Measurements from ENCODE around the gene ZNF354C.

The ZNF354C gene

DNA sequence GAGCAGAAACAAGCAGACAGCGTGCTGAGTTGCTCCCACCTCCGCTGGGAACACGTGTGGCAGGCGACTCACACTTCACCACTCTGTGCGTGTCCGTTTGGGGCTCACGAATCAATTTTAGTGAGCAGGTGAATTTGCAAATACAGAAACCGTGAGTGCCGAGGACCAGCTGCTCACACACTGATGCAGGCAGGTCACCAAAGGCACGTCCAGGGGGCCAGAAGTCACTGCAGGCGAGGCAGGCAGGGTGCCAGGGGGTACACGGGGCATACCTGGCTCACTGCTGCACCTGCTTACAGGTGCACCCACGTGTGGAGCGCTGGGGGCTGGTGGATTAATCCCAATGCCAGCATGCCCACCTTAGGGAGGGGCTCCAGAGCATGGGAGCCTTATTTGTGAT, 68.8 kb downstream of the ZNF354C start:
- FAIRE-seq, result no peak

GRCh38 chr5:179129607-179130071, 69.5 kb downstream of the ZNF354C start:
- FAIRE-seq, result no peak

- no peak for FAIRE-seq
Observed at GRCh38 chr5:179130101-179130681, 70.0 kb downstream of the ZNF354C start.

DNA sequence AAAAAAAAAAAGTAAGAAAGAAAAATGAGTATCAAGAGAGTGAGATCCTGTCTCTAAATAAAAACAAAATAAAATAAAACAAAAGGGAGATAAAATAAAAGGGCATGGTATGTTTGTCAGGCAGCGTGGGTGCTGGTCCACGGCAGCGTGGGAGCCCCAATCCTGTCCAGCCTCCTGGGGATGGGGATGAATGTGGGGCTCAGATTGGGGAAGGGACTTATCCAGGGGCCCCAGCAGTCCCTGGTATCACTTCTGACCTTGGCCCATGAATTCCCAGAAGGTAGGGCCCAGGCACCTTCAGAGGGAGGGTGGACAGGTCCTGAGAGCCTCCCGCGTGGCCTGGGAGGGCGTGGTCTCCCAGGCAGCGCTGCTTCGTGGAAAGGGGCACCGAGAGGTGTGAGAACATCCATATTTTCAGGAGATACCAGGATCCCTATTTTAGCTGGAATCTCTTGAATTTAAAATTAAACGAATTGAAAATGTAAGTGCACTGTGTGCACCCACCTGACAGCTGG, 71.2 kb downstream of the ZNF354C start:
- FAIRE-seq, result no peak

DNA sequence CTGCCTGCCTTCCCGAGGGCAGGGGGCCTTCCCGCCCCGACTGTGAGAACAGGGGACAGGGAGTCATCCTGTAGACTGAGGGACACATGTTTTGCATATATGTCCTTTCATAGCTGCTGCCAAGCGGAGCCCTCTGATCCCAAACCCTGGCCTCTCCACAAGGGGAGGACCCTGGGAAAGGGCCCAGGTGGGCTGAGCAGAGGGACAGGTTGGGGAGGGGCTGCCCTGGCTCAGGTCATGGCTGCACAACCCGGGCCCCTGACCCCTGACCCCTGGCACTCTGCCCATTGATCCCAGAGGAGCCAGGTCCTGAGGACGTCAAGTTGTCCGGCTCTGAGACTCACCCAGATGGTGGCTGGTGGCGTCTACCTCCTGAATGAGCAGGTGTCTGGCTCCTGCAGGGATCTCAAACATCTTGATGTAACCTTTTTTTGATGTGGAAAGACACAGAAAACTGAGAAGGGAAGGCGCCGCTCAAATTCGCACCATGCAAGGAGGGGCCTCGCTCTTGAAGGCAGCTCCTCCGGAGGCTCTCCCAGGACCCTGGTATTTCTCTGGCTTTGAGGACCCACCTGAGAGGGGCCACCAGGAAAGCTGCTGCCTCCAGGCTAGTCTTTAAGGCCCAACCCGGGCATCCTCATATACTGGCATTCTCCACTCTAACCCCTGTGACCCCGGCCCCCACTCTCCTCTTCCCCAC, 71.9 kb downstream of the ZNF354C start:
- no peak for FAIRE-seq

GRCh38 chr5:179132586-179133355, 72.6 kb downstream of the ZNF354C start:
- FAIRE-seq, result no peak

Measured in G401.6 (cell line).